Stimulated activated CD8-positive, alpha-beta memory T cell treated with anti-CD3 and anti-CD28 coated beads, Interleukin-4, amount 100 ng/mL, for 24 hours (primary cell): ENCODE measurements around the gene MAP1LC3B2.

ENCODE experiments used
- DNase-seq: peaks from one replicate; pipeline ENCODE4 v3.0.0-alpha.2; 2020; ENCODE audit warnings: low read depth

The MAP1LC3B2 gene

DNA sequence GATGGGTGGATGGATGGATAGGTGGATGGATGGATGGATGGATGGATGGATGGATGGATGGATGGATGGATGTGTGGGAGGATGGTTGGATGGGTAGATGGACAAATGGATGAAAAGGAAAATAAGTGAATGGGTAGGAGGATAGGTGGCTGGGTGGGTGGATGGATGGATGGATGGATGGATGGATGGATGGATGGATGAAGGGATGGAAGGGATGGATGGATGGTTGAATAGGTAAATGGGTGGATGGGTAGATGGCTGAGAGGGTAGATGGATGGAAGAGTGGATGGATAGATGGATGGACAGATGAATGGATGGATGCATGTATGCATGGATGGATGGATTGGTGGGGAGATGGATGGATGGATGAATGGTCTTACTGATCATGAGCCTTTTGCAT, 36.5 kb downstream of the MAP1LC3B2 start:
- DNase-seq, result no peak

DNA sequence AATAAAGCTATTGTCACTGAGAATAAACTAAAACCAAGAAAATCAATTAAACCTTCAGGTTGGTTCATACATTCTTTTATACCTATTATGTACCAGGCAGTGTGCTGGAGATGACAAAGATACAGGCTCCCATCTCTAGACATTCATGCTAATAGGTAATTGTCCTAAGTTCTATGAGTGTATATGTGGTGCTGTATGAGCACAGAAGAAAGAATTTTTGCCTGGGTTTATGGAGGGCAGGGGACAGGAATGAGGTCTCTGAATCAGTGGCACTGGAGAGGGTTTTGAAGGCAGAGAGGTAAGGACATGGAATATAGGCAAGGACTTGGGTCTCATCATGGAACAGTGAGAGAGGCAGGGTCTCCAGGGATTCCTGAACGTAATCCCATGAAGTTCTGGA, 38.7 kb downstream of the MAP1LC3B2 start:
- no peak for DNase-seq

DNA sequence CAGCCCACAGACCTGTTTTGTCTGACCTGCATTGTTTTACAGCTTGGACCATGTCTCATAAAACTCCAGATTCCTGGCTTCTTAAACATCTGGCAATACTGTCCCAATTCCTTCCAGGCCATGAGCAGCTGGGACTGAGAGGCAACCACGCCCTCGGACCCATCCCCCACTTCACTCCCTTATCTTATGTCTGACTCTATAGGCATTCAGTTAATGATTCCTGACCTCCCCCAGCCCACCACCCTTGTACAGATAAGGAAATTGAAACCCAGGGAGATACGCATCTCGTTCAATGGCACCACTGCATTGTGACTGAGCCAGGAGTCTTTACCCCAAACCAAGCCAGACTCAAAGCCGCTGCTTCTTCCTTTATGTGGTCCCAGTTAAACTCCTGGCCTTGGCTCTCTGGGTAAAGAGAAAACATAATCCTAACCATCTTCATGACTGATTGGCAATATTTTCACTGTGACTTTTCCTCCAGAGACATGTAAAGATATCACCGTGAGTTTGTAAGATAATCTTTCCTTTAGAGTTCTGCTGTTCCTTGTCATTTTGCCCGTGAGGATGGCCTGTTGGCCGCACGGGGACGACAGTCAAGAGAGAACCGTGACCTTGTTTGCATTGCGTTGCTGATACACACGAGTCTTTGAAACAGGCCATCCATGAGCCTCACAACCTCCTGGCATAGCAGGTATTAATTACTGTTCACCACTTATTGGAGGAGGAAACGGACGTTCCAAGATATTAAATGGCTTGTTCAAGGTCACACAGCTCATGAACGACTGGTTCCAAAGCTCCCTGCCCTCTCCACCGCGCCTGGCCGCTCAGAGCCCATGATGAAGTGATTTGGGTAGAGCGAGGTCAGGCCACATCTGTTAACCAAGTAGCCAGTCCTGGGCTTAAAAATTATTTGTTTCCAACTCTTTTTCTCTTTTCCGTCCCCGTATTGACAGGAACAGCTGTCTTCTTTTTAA, 39.4 kb downstream of the MAP1LC3B2 start:
- no peak for DNase-seq

DNA sequence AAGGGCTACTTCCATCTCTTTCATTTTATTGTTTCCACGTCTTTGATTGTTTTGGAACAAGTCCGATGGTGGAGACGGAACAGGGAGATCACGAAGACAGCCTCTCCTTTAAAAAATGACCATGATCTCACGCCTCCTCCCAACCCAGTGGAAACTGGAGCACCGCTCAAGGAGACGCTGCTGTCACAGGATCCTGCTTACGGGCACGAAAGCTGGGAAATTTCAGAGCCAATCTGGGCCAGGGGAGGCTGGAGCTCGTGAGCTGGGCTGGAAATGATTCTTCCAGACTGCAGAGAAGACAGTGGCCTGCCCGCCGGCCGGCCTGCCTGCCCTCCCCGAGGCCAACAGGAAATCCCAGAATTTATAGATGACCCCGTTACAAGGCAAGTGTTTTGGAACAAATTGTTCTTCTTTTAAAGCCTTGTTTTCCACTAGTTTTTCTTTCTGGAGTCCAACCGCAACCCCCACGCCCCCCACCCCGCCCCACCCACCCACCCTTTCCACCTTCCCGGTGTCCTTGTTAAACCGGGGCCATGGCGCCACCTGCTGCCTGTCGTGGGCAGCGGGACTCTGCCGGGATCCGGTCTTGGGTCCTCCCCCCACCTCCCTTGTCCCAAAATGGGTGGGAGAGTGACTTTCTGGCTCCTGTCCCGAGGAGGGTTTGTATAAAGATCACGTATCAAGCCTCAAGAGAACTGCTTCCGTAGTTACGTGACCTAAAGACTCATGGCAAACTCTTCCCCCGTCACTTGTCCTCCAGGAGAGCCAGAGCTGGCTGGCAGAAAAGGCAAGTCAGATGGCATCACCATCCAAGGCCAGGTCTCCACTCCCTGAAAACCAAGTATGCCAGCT, 40.3 kb downstream of the MAP1LC3B2 start:
- peak; percentile 51 for DNase-seq

DNA sequence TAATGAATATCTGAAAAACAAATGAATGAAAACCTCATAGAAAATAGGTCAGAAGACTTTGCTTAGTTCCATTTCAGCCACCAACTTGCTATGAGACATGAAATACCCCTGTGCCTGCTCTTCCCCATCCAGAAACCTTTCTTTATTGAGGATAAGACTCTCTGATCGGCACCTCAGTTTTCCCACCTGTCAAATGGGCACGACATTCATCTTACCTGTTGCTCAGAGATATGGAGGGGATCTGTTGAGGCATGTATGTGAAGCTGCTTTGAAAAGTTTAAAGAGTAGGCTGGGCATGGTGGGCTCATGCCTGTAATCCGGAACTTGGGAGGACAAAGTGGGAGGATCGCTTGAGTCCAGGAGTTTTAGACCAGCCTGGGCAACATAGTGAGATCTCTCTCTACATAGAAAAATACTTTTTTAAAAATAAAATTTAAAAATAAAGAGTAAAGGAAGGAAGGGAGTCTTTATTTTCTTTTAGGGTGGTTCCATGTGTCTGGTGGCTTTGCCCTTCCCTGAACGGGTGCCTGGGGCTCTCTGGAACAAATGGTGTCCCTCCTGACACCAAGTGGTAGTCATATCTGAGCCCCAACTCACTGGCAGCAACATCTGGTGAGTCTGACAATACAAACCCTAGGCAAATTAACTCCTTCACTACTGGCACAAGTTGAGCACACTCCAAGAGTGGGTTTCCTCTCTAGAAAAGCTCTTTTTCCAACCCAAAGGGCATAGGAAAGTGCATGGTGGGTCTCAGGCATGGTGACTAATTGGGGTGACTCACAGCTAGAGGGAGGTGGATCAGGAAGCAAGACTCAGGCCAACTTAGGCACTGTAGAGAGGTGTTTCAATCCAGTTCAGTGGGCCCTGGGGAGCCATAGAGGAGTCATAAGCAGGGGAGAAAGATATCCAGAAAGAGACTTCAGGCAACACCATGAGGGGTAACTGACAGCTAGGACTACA, 42.1 kb downstream of the MAP1LC3B2 start:
- no peak for DNase-seq

DNA sequence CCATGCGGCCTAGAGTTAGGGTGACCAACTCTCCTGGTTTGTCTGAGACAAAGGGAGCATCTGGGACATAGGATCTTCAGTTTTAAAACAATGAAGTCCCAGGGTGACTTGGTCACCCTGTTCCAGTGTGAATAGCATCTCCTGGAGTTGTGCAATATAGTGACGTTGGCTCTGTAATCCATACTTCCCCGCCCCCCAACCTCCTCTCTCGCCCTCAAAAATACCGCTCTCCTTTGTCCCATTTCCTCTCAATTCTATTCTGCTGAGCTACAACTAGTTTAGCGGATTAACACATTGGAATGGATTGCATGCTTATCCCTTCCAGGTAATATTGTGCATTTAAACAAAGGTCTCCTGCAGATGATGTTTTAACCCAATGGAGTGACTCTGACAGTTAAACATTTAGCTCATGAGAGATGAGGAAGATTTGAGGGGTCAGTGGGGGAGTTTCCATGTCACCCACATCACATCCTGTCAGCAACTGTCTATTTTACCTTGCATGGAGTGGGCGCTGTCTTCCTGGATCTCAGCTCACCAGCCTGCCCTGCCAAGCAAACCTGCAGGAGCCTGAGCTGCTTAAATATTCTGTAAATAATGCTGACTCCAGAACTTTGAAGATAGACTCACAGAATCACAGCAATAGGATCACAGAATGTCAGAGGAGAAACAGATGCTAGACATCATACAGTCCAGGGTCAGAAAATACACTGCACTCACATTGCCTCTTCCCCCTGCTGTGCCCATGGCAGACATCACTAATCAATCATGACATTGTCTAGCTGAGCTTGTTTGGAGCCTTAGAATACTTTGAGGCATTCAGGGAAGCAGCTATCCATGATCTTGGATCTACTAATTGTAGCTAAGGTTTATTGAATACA, 43.0 kb downstream of the MAP1LC3B2 start:
- DNase-seq, result no peak

DNA sequence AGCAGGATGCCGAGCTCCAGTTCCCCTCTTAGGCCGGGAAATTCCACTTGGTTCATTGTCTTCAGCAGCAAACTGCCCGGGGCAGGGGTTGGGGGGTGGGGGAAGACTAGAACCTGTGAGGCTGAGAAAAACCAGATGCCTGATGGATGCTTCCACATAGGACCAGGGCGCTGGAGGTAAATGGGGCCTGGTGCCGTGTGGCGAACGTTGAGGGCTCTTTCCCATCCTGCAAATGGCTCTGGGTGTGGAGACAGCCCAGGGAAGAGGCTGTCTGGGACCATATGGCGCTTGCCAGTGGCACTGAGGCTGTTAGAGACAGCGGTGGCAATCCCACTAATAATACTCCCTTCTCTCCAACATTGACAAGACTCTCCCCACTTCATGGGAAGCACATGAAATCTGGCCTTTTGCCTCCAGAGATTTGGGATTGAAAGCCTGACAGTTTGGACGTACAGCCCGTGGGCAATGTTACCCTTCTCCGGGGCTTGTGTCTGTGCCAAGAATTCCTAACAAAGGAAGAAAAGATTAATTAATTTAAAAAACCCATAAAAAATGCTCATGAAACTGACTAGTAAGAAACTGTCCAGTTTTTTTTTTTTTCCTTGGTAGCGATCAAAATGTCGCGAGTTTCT, 44.5 kb downstream of the MAP1LC3B2 start:
- no peak for DNase-seq

DNA sequence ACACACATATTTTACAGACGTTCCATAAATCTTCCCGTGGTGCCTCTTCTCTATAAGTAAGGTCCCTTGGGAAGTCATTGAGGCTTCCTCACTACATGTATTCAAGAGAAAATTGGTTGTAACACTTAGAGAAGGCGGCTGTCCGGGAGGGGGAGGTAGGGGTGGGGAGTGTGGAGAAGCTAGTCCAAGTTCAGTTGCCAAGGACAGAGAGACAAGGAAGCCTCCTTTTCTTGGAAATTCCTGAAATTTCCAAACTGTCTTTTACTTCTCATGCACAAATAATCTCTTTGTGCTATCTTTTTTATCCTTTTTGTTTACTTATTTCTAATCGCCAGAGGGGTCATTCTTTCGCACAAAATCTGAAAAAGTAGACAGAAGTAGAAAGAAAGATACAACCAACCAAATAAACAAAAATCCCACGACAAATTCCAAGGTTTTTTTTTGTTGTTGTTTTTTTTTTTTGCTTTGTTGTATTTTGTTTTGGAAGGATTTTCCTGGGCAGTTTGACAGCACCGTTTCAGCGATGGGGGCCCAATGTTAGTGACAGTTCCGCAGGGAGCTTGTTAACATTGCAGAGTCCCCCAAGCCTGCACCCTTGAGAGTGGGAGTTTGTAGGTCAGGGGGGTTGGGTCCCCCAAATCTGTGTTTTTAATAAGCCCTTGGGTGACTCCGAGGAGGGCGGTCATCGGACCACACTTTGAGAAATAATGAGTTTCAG, 45.2 kb downstream of the MAP1LC3B2 start:
- DNase-seq, result no peak

DNA sequence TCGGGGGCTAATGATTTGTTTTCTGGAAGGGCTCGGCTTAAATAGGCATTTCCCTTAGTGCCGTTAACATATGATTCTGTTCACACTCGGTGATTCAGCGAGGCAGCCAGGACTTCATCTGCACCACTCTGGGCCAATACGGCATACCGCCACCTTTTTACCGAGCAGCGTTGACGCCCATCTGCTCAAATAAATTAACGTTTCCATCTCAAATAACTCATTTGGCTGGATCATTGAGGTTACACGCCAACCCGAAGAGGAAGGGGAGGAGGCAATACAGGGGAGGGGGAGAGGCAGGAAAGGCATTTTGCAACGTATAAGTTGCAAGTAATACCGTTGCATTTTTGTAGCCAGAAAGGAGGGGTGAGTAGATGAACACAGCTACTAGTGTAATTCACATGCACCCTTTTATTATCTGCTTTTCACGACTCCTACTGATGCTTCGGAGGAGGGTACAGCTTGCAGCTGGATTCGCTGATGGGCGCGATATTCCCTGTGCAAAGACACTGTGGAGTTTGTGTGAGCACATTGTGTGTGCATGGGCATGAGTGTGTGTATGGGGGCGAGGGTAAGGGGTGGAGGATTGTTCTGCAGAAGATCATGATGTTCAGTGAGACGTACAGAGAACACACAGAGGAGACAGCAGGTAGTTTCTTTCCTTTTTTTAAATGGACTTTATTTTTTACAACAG, 45.9 kb downstream of the MAP1LC3B2 start:
- no peak for DNase-seq

DNA sequence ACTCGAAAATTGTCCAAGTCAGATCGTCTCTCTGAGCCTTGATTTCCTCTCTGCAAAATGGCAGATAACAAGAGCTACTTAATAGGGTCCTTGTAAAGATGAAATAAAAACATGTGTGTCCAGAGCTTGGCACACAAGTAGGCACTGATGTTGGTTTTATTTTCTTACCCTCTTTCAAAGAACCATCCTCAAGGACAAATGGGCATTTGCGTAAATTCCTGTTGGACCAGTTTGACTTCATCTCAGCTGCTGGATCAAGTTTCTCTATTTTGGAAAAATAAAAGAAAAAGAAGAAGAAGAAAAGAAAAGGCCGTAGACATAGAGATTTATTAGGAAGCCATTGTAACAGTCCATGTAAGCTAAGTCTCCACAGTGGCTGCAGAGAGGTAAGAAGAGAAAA, 47.2 kb downstream of the MAP1LC3B2 start:
- DNase-seq, result no peak

DNA sequence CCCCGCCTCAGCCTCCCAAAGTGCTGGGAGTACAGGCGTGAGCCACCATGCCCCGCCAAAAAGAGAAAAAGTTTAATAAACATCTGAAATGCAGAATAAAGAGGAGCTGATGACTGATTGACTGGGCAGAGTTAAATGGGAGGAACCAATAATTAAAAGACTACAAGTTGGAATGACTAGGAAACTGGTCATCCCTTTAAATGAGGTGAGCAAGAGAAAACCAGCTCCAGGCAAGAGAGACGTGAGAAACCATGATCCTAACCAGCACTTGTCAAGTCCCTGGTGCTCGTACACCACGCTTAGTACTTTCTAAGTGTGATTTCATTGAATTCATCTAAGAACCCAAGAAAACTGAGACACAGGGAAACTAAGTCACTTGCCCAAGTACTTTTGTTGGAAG, 47.9 kb downstream of the MAP1LC3B2 start:
- DNase-seq, result no peak

DNA sequence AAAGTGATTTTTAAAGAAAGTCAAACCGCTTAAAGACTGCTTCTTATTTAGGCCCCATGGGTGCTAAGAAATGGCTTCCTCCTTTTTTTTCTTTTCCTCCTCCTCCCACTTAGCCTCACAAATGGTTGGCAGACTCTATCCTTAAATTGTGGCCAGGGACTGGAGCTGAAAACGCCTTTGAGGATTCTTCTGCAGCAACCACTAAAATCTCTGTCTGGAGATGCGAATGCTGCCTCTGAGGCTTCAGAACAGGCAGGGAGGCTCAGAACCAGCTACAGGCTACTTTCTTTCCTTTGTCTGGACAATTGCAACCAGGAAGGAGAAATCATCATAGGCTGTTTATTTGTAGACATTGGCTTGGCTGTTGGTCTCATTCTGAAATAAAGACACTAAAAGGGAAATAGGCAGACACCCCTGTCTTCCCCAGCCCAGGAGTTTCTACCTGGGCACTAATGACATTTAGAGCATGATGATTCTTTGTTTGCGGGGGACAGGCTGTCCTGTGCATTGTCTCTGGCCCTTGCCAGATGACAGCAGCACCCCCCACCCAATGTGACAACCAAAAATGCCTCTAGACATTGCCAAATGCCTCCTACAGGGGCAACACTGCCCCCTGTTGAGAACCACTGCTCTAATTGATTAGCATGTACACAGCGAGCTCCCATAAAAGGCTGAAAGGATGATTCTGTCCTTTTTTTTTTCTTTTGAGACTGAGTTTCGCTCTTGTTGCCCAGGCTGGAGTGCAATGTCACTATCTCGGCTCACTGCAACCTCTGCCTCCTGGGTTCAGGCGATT, 50.3 kb downstream of the MAP1LC3B2 start:
- no peak for DNase-seq

DNA sequence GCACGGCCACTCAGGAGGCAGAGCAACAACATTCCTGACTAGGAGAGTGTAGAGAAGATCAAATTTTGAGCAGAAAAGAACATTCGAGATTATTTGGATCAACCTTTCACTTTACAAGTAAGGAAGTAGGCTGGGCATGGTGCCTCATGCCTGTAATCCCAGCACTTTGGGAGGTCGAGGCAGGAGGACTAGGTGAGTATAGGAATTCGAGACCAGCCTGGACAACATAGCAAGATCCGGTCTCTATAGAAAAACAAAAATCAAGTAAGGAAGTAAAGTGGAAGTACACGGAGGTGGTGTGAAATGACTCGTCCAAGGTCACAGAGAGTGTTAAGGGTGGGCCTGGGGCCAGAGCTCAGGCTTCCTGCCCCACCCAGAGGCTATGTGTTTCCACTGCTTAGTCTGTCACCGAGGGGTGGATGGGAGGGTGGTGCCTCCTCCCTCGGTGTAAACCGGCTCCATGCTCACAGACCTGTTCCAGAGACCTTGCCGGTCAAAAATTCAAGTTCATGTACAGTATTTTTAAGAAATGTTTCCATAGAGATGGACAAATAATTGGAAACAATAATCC, 51.9 kb downstream of the MAP1LC3B2 start:
- DNase-seq, result no peak

DNA sequence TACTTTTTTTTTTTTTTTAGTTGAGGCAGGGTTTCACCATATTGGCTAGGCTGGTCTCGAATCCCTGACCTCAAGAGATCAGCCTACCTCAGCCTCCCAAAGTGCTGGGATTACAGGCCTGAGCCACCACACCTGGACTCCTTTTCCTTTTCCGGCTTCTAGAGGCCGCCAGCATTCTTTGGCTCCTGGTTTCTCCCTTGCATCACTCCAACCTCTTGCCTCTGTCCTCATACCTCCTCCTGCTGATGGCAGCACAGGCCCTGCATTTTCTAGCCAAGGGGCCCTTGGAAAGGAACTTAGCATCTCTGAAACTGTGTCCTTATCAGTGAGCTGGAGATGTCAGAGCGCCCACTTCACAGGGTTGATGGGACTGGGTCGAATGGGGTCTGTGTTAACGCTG, 53.3 kb downstream of the MAP1LC3B2 start:
- DNase-seq, result no peak

DNA sequence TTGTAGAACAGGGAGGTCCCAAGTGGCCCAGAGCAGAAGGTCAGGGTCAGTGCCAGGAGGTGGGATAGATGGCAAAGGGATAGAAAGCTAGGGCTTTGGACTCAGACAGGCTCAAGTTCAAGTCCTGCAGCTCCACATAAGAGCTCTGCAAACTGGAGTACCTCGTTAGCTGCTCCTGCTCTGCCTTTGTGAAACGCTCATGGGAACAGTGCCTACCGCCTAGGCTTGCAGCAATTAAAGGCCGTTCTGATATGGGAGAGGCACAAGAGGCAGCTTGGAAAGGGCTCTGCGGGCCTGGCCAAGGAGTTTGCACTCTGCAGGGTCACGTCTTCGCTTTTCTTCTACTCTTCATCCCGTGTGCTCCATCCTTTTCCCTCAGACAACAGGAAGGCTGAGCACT, 54.1 kb downstream of the MAP1LC3B2 start:
- no peak for DNase-seq

DNA sequence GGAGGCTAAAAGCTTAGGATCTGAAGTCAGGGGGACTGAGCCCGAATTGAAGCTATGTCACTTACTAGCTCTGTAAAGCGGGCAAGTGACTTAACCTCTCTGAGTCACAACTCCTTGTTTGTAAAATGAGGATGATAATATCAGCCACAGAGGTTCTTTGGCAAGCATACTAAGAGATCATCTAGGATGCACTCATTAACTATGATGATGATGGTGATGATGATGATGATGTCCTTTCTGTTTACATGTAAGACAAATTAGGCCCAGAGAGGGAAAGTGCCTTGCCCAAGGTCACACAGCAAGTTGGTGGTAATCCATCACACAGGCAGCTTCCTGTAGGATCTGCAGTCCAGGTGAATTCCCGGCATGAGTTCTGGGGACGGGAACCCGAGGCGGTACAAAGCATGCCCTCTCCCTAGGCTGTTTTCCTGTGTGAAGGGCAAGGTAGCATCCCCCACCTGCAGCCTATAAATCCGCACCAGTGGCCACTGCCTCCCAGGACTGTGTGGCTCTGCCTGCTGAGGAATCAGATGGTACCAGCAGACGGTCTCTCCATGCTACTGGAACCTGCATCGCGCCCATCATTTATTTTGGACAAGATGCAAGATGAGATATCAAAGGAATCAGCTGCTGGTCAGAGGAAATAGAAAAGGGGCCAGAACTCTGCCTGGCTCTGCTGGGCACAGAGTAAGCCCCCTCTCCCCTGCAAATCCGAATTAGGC, 55.2 kb downstream of the MAP1LC3B2 start:
- DNase-seq, result no peak
